Ramos (cell line): ENCODE results near the gene ASXL1.
"Not testable (repeated sequence)": the region's sequence is repeated elsewhere in the genome, so short reads cannot be mapped to it uniquely, and the experiment has no call there.

Experiments
- in situ Hi-C: fragments of 300-500 bp; cut with MboI; formaldehyde crosslinking; loops from one replicate; pipeline ENCODE4 v1.14.3; 2022; ENCODE audit warnings: low sequenced_read_pairs; ENCODE audit not compliant: unreplicated experiment

The ASXL1 gene

GRCh38 chr20:32396646-32397160 is 38.6 kb downstream of the ASXL1 start:
- in situ Hi-C loops = no loop called here

GRCh38 chr20:32397567-32398084 is 39.5 kb downstream of the ASXL1 start:
- in situ Hi-C loops = no loop called here

- in situ Hi-C loops = no loop called here
These were observed 42.3 kb downstream of the ASXL1 start for GRCh38 chr20:32400476-32400875.

- in situ Hi-C loops = no loop called here
These were observed 45.9 kb downstream of the ASXL1 start for GRCh38 chr20:32404017-32404416.

- in situ Hi-C loops = no loop called here
These were observed 48.6 kb downstream of the ASXL1 start for GRCh38 chr20:32406701-32407100.

GRCh38 chr20:32407131-32407750 is 49.1 kb downstream of the ASXL1 start:
- in situ Hi-C loops = not testable (repeated sequence)

GRCh38 chr20:32411955-32412706 is 54.0 kb downstream of the ASXL1 start:
- in situ Hi-C loops = no loop called here

- in situ Hi-C loops = no loop called here
These were observed 57.4 kb downstream of the ASXL1 start for GRCh38 chr20:32415494-32415893.

GRCh38 chr20:32416206-32416605 is 58.1 kb downstream of the ASXL1 start:
- in situ Hi-C loops = no loop called here

- in situ Hi-C loops = no loop called here
These were observed 60.2 kb downstream of the ASXL1 start for GRCh38 chr20:32418376-32418775.

- in situ Hi-C loops = no loop called here
These were observed 63.2 kb downstream of the ASXL1 start for GRCh38 chr20:32421290-32421689.

GRCh38 chr20:32427996-32428395 is 69.9 kb downstream of the ASXL1 start:
- in situ Hi-C loops = no loop called here

- in situ Hi-C loops = no loop called here
These were observed 71.2 kb downstream of the ASXL1 start for GRCh38 chr20:32429343-32429742.

GRCh38 chr20:32429745-32430360 is 71.7 kb downstream of the ASXL1 start:
- in situ Hi-C loops = no loop called here

GRCh38 chr20:32431457-32431856 is 73.3 kb downstream of the ASXL1 start:
- in situ Hi-C loops = no loop called here

- in situ Hi-C loops = no loop called here
These were observed 74.1 kb downstream of the ASXL1 start for GRCh38 chr20:32432277-32432676.

GRCh38 chr20:32433311-32434021 is 75.3 kb downstream of the ASXL1 start:
- in situ Hi-C loops = no loop called here

- in situ Hi-C loops = no loop called here
These were observed 76.3 kb downstream of the ASXL1 start for GRCh38 chr20:32434434-32434833.

- in situ Hi-C loops = no loop called here
These were observed 77.4 kb downstream of the ASXL1 start for GRCh38 chr20:32435449-32436107.
